Naive B cell (primary cell): ENCODE data around the gene RAP1B. TPM values are rescaled to one million over a fixed set of nuclear protein-coding genes. Genes with fewer than 3 reads are reported as not detected.

Experiments
- ATAC-seq, 2 donors: fragments of 150-1000 bp; cut with Tn5 transposase; 2 replicates each; pipeline ENCODE4 v1.10.0; 2021; ENCODE audit warnings: low read depth in 2 of 2, mild to moderate bottlenecking in 2 of 2, moderate library complexity in 2 of 2
- DNase-seq: peaks from one replicate; pipeline ENCODE4 v3.0.0; 2022
- H3K27ac Mint-ChIP-seq, 6 donors: one replicate each; pipeline ENCODE4 v1.8.0; 2020 to 2022; ENCODE audit warnings: mild to moderate bottlenecking in 6 of 6, mixed read lengths in 6 of 6, moderate library complexity in 5 of 6, inconsistent platforms in 2 of 6
- H3K27me3 Mint-ChIP-seq, 3 donors: one replicate each; pipeline ENCODE4 v1.8.0; 2021 to 2022; ENCODE audit warnings: mixed read lengths in 3 of 3, mild to moderate bottlenecking in 1 of 3
- H3K36me3 Mint-ChIP-seq, 2 donors: one replicate each; pipeline ENCODE4 v1.8.0; 2020 to 2022; ENCODE audit warnings: mixed read lengths in 2 of 2, inconsistent platforms in 1 of 2, mild to moderate bottlenecking in 1 of 2
- H3K4me1 Mint-ChIP-seq, 3 donors: one replicate each; pipeline ENCODE4 v1.8.0; 2020 to 2022; ENCODE audit warnings: mixed read lengths in 3 of 3, inconsistent platforms in 1 of 3, mild to moderate bottlenecking in 1 of 3, moderate library complexity in 1 of 3
- H3K4me3 Mint-ChIP-seq, 8 donors: one replicate each; pipeline ENCODE4 v1.8.0; 2020 to 2022; ENCODE audit warnings: mild to moderate bottlenecking in 8 of 8, mixed read lengths in 8 of 8, moderate library complexity in 8 of 8, inconsistent platforms in 2 of 8
- H3K9me3 Mint-ChIP-seq, 7 donors: one replicate each; pipeline ENCODE4 v1.8.0; 2020 to 2022; ENCODE audit warnings: mixed read lengths in 7 of 7, mild to moderate bottlenecking in 5 of 7, inconsistent platforms in 2 of 7, moderate library complexity in 1 of 7
- polyA plus RNA-seq, 6 donors: library from polyadenylated mRNA; unstranded; fragments of 300-500 nt; fragmentation: Illumina TruSeq; gene quantifications; one replicate each; pipeline ENCODE4 v1.2.3, GENCODE V29; 2021; ENCODE audit warnings: low read depth in 6 of 6

RAP1B gene
- polyA plus RNA-seq, result 100 to 1,000 TPM; 311 to 473 (median 344) TPM

- H3K27ac Mint-ChIP-seq, result peak within 1 kb of the TSS; percentile 92 to 99 (median 98)
- peak within 1 kb of the TSS; percentile 90 to 100 (median 97) for H3K4me3 Mint-ChIP-seq
- H3K9me3 Mint-ChIP-seq, result no peaks in the 10 kb centered on the region
- H3K4me1 Mint-ChIP-seq, result peaks cover 41 to 56% (median 43%) of the 10 kb centered on the region in 3 donors
- ATAC-seq, result peak; percentile 81 to 82
- peaks cover 6 to 10% of the 10 kb centered on the region in 2 donors for H3K36me3 Mint-ChIP-seq
- no peaks in the 10 kb centered on the region for H3K27me3 Mint-ChIP-seq
- peak; percentile 89 for DNase-seq
These were observed at the start of gene RAP1B for GRCh38 chr12:68610370-68611093. Gene RAP1B (plus strand): TSS chr12:68610899. CDS start chr12:68648725, 37,826 bp downstream.

DNA sequence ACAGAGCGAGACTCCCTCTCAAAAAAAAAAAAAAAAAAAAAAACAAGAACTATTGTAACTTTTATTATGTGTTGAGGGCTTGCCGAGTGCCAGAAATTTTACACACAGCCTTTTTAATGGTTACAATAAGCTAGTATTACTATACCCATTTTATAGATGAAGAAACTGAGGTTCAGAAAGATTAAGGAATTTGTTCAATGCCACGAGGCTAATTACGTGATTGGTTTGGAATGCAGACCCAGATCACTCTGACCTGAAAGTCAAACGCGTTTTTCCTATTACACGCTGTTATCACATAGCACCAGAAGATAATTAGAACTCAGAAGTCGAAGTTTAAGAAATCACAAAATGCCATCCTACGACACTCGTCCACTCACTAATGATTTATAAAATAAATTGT, 48.9 kb upstream of the RAP1B start:
- no peak overlapping the region for H3K4me3 Mint-ChIP-seq
- ATAC-seq, result no peak
- DNase-seq, result no peak
- H3K9me3 Mint-ChIP-seq, result no peaks in the 10 kb centered on the region
- peak overlapping the region in 1 of 6 donors; percentile 50 for H3K27ac Mint-ChIP-seq
- H3K27me3 Mint-ChIP-seq, result no peaks in the 10 kb centered on the region
- no peaks in the 10 kb centered on the region for H3K36me3 Mint-ChIP-seq
- H3K4me1 Mint-ChIP-seq, result peaks cover 0 to 10% (median 9%) of the 10 kb centered on the region in 3 donors

GRCh38 chr12:68564166-68564565, 46.5 kb upstream of the RAP1B start:
- Mint-ChIP-seq H3K36me3 (no peaks in the 10 kb centered on the region), H3K27ac (peak overlapping the region in 4 of 6 donors; percentile 21 to 78 (median 41)), H3K27me3 (no peaks in the 10 kb centered on the region), H3K9me3 (no peaks in the 10 kb centered on the region), H3K4me3 (no peak overlapping the region), H3K4me1 (peaks cover 0 to 10% (median 9%) of the 10 kb centered on the region in 3 donors)
- DNase-seq (no peak), ATAC-seq (no peak)

GRCh38 chr12:68565391-68565903, 45.3 kb upstream of the RAP1B start:
- DNase-seq (no peak), ATAC-seq (no peak)
- no peak overlapping the region for H3K4me3 Mint-ChIP-seq
- no peak overlapping the region for H3K27ac Mint-ChIP-seq
- H3K9me3 Mint-ChIP-seq, result peaks cover 0 to 1% (median 0%) of the 10 kb centered on the region in 7 donors
- no peaks in the 10 kb centered on the region for H3K36me3 Mint-ChIP-seq
- peaks cover 0 to 10% (median 6%) of the 10 kb centered on the region in 3 donors for H3K4me1 Mint-ChIP-seq
- no peaks in the 10 kb centered on the region for H3K27me3 Mint-ChIP-seq

DNA sequence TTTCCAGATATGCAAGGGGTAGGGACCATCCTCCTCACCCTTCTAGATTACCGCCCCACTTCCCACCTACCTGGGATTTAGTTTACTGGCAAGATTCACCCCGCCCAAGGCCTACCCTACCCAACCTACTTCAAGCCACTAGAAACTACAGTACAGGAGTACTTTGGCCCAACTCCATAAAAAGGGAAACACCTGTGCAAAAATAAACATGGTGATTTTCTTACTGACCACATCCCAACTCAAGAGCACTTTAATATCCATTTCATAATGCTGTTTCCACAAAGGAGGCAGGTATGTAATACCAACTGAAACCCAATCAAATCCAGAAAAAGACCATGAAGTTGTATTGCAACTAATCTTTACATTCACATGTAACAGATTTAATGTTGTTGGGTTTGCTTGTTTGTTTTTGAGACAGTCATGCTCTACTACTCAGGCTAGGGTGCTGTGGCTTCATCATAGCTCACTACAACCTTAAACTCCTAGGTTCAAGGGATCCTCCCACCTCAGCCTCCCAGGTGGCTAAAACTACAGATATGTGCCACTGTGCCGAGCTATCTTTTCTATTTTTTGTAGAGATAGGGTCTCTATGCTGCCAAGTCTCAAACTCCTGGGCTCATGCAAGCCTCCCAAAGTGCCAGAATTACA, 41.7 kb upstream of the RAP1B start:
- Mint-ChIP-seq H3K27ac (peak overlapping the region in 1 of 6 donors; percentile 81), H3K4me3 (no peak overlapping the region), H3K4me1 (peaks cover 0 to 4% (median 3%) of the 10 kb centered on the region in 3 donors), H3K27me3 (no peaks in the 10 kb centered on the region), H3K9me3 (peaks cover 0 to 1% (median 0%) of the 10 kb centered on the region in 7 donors), H3K36me3 (no peaks in the 10 kb centered on the region)
- no peak for DNase-seq
- ATAC-seq, result no peak

DNA sequence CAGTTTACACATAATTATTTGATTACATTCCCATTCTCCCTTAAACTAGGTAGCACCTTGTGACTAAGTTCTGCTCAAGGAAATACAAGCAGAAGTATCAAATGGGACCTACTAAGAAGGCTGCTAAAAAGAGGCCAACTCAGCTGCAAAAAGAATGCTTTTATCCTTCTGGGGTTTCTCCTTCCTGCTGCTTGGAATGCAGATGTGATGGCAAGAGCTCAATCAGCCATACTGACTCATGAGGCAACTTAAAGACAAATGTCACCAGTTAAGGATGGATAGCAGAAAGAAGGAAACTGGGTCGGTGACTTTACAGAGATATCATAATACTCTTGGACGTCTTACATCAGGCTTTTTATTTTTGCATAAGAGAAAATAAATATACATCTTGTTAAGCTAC, 38.0 kb upstream of the RAP1B start:
- no peak for DNase-seq
- no peak overlapping the region for H3K4me3 Mint-ChIP-seq
- no peak for ATAC-seq
- no peak overlapping the region for H3K27ac Mint-ChIP-seq
- H3K27me3 Mint-ChIP-seq, result no peaks in the 10 kb centered on the region
- H3K36me3 Mint-ChIP-seq, result no peaks in the 10 kb centered on the region
- H3K9me3 Mint-ChIP-seq, result peaks cover 0 to 1% (median 0%) of the 10 kb centered on the region in 7 donors
- H3K4me1 Mint-ChIP-seq, result no peaks in the 10 kb centered on the region

- no peaks in the 10 kb centered on the region for H3K27me3 Mint-ChIP-seq
- H3K27ac Mint-ChIP-seq, result peak overlapping the region in 1 of 6 donors; percentile 54
- no peak overlapping the region for H3K4me3 Mint-ChIP-seq
- ATAC-seq (no peak), DNase-seq (no peak)
- peaks cover 0 to 1% (median 0%) of the 10 kb centered on the region in 7 donors for H3K9me3 Mint-ChIP-seq
- H3K4me1 Mint-ChIP-seq, result no peaks in the 10 kb centered on the region
- H3K36me3 Mint-ChIP-seq, result no peaks in the 10 kb centered on the region
These were observed 37.3 kb upstream of the RAP1B start for GRCh38 chr12:68573406-68573805.

GRCh38 chr12:68577949-68578348, 32.8 kb upstream of the RAP1B start:
- Mint-ChIP-seq H3K27ac (no peak overlapping the region), H3K27me3 (no peaks in the 10 kb centered on the region), H3K4me3 (no peak overlapping the region), H3K9me3 (no peaks in the 10 kb centered on the region), H3K4me1 (no peaks in the 10 kb centered on the region), H3K36me3 (no peaks in the 10 kb centered on the region)
- no peak for ATAC-seq
- no peak for DNase-seq

GRCh38 chr12:68578765-68579164, 31.9 kb upstream of the RAP1B start:
- Mint-ChIP-seq H3K36me3 (no peaks in the 10 kb centered on the region), H3K4me3 (no peak overlapping the region), H3K27me3 (no peaks in the 10 kb centered on the region), H3K27ac (no peak overlapping the region), H3K9me3 (no peaks in the 10 kb centered on the region), H3K4me1 (no peaks in the 10 kb centered on the region)
- no peak for DNase-seq
- no peak for ATAC-seq

- no peak for DNase-seq
- Mint-ChIP-seq H3K4me3 (no peak overlapping the region), H3K36me3 (no peaks in the 10 kb centered on the region), H3K27ac (no peak overlapping the region), H3K4me1 (no peaks in the 10 kb centered on the region), H3K9me3 (no peaks in the 10 kb centered on the region), H3K27me3 (no peaks in the 10 kb centered on the region)
- ATAC-seq, result no peak
These were observed 31.4 kb upstream of the RAP1B start for GRCh38 chr12:68579254-68579653.

- ATAC-seq, result no peak
- no peaks in the 10 kb centered on the region for H3K4me1 Mint-ChIP-seq
- no peaks in the 10 kb centered on the region for H3K36me3 Mint-ChIP-seq
- no peak overlapping the region for H3K27ac Mint-ChIP-seq
- no peak for DNase-seq
- H3K4me3 Mint-ChIP-seq, result no peak overlapping the region
- H3K27me3 Mint-ChIP-seq, result no peaks in the 10 kb centered on the region
- no peaks in the 10 kb centered on the region for H3K9me3 Mint-ChIP-seq
These were observed 29.8 kb upstream of the RAP1B start for GRCh38 chr12:68580911-68581310.

GRCh38 chr12:68581926-68582325, 28.8 kb upstream of the RAP1B start:
- Mint-ChIP-seq H3K27me3 (no peaks in the 10 kb centered on the region), H3K9me3 (no peaks in the 10 kb centered on the region), H3K4me3 (no peak overlapping the region), H3K4me1 (peaks cover 0 to 2% (median 0%) of the 10 kb centered on the region in 3 donors), H3K27ac (peak overlapping the region in 1 of 6 donors; percentile 30), H3K36me3 (no peaks in the 10 kb centered on the region)
- no peak for ATAC-seq
- no peak for DNase-seq

DNA sequence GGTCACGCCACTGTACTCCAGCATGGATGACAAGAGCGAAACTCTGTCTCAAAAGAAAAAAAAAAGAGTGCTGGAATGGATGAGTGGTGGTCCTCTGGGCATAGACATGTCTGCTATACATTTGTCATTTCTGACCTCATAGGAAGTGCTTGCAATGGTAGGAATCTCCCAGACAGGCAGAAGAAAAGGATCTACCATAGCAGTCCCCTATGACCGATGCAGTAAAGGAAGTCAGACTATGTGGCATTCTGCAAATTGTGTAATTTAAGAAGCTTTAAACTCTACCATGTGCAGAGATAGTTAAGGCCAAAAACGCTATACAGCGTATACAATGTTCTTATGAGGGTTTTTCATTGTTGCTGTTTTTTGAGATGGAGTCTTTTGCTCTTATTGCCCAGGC, 24.7 kb upstream of the RAP1B start:
- peaks cover 6 to 7% of the 10 kb centered on the region in 2 donors for H3K36me3 Mint-ChIP-seq
- peaks cover 5 to 17% (median 8%) of the 10 kb centered on the region in 7 donors for H3K9me3 Mint-ChIP-seq
- H3K4me1 Mint-ChIP-seq, result peaks cover 16 to 20% (median 20%) of the 10 kb centered on the region in 3 donors
- DNase-seq, result no peak
- no peaks in the 10 kb centered on the region for H3K27me3 Mint-ChIP-seq
- no peak for ATAC-seq
- no peak overlapping the region for H3K27ac Mint-ChIP-seq
- peak overlapping the region in 1 of 8 donors; percentile 19 for H3K4me3 Mint-ChIP-seq

DNA sequence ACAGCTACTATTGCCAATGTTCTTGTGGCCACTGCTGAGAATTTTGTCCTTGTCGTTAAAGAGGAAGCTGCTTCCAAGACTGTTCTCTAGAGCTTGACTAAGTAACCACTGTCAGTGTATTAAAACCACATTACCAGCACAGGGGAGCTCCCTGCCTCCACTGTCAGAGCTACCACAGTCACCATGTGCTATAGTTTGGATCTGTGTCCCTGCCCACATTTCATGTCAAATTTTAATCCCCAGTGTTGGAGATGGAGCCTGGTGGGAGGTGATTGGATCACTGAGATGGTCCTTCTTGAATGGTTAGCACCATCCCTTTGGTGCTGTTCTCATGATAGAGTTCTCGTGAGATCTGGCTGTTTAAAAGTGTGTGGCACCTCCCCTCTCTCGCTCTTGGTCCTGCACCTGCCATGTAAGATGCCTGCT, 23.2 kb upstream of the RAP1B start:
- peaks cover 30 to 35% (median 35%) of the 10 kb centered on the region in 3 donors for H3K4me1 Mint-ChIP-seq
- H3K27ac Mint-ChIP-seq, result peak overlapping the region; percentile 77 to 96 (median 92)
- H3K9me3 Mint-ChIP-seq, result peaks cover 6 to 22% (median 15%) of the 10 kb centered on the region in 7 donors
- DNase-seq, result peak; percentile 74
- peaks cover 6 to 7% of the 10 kb centered on the region in 2 donors for H3K36me3 Mint-ChIP-seq
- H3K4me3 Mint-ChIP-seq, result peak overlapping the region; percentile 28 to 84 (median 46)
- peak; percentile 85 to 87 for ATAC-seq
- H3K27me3 Mint-ChIP-seq, result no peaks in the 10 kb centered on the region
